ENCODE results near the gene WNT3A.

WNT3A gene

DNA sequence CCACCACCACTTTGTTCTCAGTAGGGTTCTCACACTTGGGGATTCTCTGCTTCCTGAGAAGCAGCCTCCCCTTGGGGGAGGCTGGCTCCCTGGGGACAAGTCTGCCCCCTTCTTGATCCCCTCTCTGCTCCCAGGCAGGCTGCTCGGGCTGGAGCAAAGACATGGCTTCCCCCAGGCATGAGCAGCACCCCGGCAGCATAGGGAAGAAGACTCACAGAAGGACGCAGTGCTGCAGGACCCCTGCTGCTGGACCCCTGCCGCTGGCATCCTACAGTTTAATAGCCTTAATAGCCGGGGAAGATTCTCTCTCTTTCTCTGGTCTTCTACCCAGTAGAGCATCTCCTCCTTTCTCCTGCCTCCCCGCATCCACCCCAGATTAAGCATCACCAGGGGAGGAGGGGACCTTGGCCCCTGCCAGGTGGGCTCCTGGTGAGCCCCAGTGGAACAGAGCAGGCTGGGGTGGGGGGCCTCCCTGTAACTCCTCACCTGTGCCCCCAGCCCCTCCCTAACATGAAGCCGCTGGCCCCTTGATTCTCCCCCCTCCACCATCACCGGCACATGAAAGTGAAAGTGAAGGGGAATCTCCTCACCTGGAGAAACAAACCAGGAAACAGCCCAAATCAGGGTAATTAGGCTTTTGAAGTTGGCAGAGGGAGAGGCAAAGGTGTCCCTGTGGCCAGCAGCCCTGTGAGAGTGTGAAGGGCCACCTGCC is 2.5 kb downstream of the WNT3A start:
- TF ChIP-seq CTCF (IDR thresholded peaks at IDR 0.05): no peak
- no peak overlapping the region for H3K4me3 ChIP-seq
- peak; percentile 54 for DNase-seq (ENCODE audit: low spot score)
- H3K27ac ChIP-seq: no peak overlapping the region

GRCh38 chr1:228009828-228010775 is 3.3 kb downstream of the WNT3A start:
- H3K4me3 ChIP-seq: no peak overlapping the region
- peak; percentile 50 for DNase-seq (ENCODE audit: low spot score)
- no peak for TF ChIP-seq CTCF (IDR thresholded peaks at IDR 0.05)
- H3K27ac ChIP-seq: no peak overlapping the region

- Histone ChIP-seq H3K27ac (no peak overlapping the region), H3K4me3 (no peak overlapping the region)
- no peak for TF ChIP-seq CTCF (IDR thresholded peaks at IDR 0.05)
- DNase-seq (ENCODE audit: low spot score): peak; percentile 66
These were observed 4.1 kb downstream of the WNT3A start for GRCh38 chr1:228010921-228011320.

DNA sequence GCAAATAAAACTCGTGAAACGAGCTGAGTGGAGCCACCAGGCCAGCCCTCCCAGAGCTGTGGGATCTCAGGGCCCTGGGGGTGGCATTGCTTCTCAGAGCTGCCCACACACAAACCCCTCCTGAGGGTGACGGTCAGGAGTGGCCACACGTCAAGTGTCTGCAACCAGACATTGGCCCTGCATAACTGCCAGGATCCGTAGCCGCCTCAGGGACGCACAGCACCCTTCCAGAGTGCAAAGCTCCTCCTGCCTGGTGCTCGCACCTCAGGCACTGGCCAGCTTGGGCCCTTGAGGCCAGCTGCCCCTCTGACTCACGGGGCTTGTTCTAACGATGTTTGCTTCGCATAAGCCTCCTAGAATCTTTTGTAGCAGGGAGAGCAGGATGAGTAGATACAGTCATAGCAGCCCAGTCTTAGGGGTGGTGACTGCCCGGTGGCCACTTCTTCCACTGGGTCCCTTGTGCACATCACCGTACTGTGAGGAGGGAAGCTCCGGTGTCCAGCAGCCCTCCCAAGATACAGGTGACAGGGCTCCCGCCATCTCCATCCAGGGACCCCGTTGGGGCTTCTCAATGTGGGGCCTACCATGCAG is 5.0 kb downstream of the WNT3A start:
- Histone ChIP-seq H3K4me3 (no peak overlapping the region), H3K27ac (no peak overlapping the region)
- peak; percentile 60 for DNase-seq (ENCODE audit: low spot score)
- TF ChIP-seq CTCF (IDR thresholded peaks at IDR 0.05): no peak

- no peak for TF ChIP-seq CTCF (IDR thresholded peaks at IDR 0.05)
- Histone ChIP-seq H3K4me3 (no peak overlapping the region), H3K27ac (no peak overlapping the region)
- DNase-seq (ENCODE audit: low spot score): no peak
These were observed 5.8 kb downstream of the WNT3A start for GRCh38 chr1:228012555-228012954.

DNA sequence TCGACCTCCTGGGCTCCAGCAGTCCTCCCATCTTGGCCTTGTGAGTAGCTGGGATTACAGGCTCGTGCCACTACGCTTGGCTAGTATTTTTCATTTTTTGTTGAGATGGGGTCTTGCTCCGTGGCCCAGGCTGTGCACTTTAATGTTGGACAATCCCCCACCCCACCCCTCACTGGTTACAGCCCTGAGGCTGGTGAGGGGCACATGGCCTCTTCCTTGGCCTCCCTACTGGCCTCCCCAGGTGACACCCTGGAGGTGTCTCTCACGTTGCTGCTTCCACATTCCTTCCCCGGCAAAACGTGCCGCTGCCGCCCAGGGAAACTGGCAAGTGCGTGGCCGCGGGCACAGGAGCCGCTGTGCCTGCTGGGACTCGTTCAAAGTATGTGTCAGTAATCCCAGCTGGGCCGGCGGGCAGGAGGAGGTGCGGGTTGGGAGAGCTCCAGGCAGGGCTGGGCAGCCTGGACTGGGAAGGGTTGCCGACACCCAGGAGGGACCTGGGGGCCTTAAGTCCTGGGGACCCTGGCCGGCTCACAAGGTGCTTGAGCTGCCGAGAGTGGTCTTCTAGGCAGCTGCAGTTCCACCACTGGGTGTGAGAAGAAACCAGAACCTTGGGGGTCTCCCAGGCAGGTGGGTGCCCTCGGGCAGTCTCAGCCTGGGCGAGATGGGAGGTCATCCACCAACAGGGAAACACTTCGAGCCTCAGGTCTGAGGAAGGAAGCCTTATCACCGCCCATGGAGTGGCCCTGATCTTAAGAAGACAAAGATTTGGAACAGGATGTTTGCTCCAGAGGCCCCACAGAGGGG is 6.5 kb downstream of the WNT3A start:
- peak; percentile 66 for DNase-seq (ENCODE audit: low spot score)
- TF ChIP-seq CTCF (IDR thresholded peaks at IDR 0.05): no peak
- Histone ChIP-seq H3K4me3 (no peak overlapping the region), H3K27ac (no peak overlapping the region)
